ENCODE measurements around the gene MR1. TPM values are rescaled to one million over a fixed set of nuclear protein-coding genes. Genes with fewer than 3 reads are reported as not detected.

MR1 gene
- total RNA-seq, 1 donor from 2014 or later = 4.2 TPM

GRCh38 chr1:181091309-181092040 is 57.7 kb downstream of the MR1 start:
- H3K27me3 Mint-ChIP-seq (ENCODE audit: low read depth) = no peaks in the 10 kb centered on the region
- H3K4me3 Mint-ChIP-seq = no peak overlapping the region
- H3K9me3 Mint-ChIP-seq = no peaks in the 10 kb centered on the region
- TF ChIP-seq CTCF (IDR thresholded peaks at IDR 0.05; ENCODE audit: unreplicated experiment) = no peak
- DNase-seq (ENCODE audit: low spot score in 2 of 2, unreplicated experiment in 2 of 2) = no peak
- H3K4me1 Mint-ChIP-seq = peaks cover 53% of the 10 kb centered on the region
- peaks cover 1% of the 10 kb centered on the region for H3K36me3 Mint-ChIP-seq
- no peak overlapping the region for H3K27ac Mint-ChIP-seq

- H3K4me3 Mint-ChIP-seq = no peak overlapping the region
- DNase-seq (ENCODE audit: low spot score in 2 of 2, unreplicated experiment in 2 of 2) = no peak
- peaks cover 59% of the 10 kb centered on the region for H3K4me1 Mint-ChIP-seq
- no peaks in the 10 kb centered on the region for H3K9me3 Mint-ChIP-seq
- TF ChIP-seq CTCF (IDR thresholded peaks at IDR 0.05; ENCODE audit: unreplicated experiment) = no peak
- H3K27me3 Mint-ChIP-seq (ENCODE audit: low read depth) = no peaks in the 10 kb centered on the region
- H3K27ac Mint-ChIP-seq = no peak overlapping the region
- peaks cover 1% of the 10 kb centered on the region for H3K36me3 Mint-ChIP-seq
These were observed 58.3 kb downstream of the MR1 start for GRCh38 chr1:181092056-181092455.

GRCh38 chr1:181092883-181093458 is 59.2 kb downstream of the MR1 start:
- no peak for DNase-seq (ENCODE audit: low spot score in 2 of 2, unreplicated experiment in 2 of 2)
- H3K4me3 Mint-ChIP-seq = no peak overlapping the region
- H3K9me3 Mint-ChIP-seq = no peaks in the 10 kb centered on the region
- H3K27ac Mint-ChIP-seq = no peak overlapping the region
- H3K4me1 Mint-ChIP-seq = peaks cover 65% of the 10 kb centered on the region
- H3K27me3 Mint-ChIP-seq (ENCODE audit: low read depth) = no peaks in the 10 kb centered on the region
- TF ChIP-seq CTCF (IDR thresholded peaks at IDR 0.05; ENCODE audit: unreplicated experiment) = no peak
- H3K36me3 Mint-ChIP-seq = peaks cover 1% of the 10 kb centered on the region

- peak overlapping the region; percentile 94 for H3K27ac Mint-ChIP-seq
- TF ChIP-seq CTCF (IDR thresholded peaks at IDR 0.05; ENCODE audit: unreplicated experiment) = no peak
- peaks cover 1% of the 10 kb centered on the region for H3K36me3 Mint-ChIP-seq
- H3K4me1 Mint-ChIP-seq = peaks cover 78% of the 10 kb centered on the region
- peak in 1 of 2 experiments; percentile 54 for DNase-seq (ENCODE audit: low spot score in 2 of 2, unreplicated experiment in 2 of 2)
- no peaks in the 10 kb centered on the region for H3K9me3 Mint-ChIP-seq
- no peaks in the 10 kb centered on the region for H3K27me3 Mint-ChIP-seq (ENCODE audit: low read depth)
- peak overlapping the region; percentile 23 for H3K4me3 Mint-ChIP-seq
These were observed 60.8 kb downstream of the MR1 start for GRCh38 chr1:181094416-181095212.

GRCh38 chr1:181095260-181095659 is 61.5 kb downstream of the MR1 start:
- Mint-ChIP-seq H3K4me1 (peaks cover 81% of the 10 kb centered on the region), H3K27ac (peak overlapping the region; percentile 94), H3K4me3 (peak overlapping the region; percentile 23), H3K9me3 (no peaks in the 10 kb centered on the region), H3K36me3 (peaks cover 1% of the 10 kb centered on the region), H3K27me3 (ENCODE audit: low read depth) (no peaks in the 10 kb centered on the region)
- no peak for DNase-seq (ENCODE audit: low spot score in 2 of 2, unreplicated experiment in 2 of 2)
- TF ChIP-seq CTCF (IDR thresholded peaks at IDR 0.05; ENCODE audit: unreplicated experiment) = no peak
